ENCODE results near the gene GJA5.

GJA5 gene

GRCh38 chr1:147725685-147726084 lies 34.7 kb downstream of the GJA5 start:
- TF ChIP-seq, protein P1, sequence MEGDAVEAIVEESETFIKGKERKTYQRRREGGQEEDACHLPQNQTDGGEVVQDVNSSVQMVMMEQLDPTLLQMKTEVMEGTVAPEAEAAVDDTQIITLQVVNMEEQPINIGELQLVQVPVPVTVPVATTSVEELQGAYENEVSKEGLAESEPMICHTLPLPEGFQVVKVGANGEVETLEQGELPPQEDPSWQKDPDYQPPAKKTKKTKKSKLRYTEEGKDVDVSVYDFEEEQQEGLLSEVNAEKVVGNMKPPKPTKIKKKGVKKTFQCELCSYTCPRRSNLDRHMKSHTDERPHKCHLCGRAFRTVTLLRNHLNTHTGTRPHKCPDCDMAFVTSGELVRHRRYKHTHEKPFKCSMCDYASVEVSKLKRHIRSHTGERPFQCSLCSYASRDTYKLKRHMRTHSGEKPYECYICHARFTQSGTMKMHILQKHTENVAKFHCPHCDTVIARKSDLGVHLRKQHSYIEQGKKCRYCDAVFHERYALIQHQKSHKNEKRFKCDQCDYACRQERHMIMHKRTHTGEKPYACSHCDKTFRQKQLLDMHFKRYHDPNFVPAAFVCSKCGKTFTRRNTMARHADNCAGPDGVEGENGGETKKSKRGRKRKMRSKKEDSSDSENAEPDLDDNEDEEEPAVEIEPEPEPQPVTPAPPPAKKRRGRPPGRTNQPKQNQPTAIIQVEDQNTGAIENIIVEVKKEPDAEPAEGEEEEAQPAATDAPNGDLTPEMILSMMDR (conservative IDR thresholded peaks at IDR 0.05), result no peak
- H3K27ac ChIP-seq, result no peak overlapping the region

- H3K27ac ChIP-seq, result no peak overlapping the region
- TF ChIP-seq, protein P1 (conservative IDR thresholded peaks at IDR 0.05), result peak; percentile 72
Measured at GRCh38 chr1:147723691-147724323, 36.6 kb downstream of the GJA5 start.

DNA sequence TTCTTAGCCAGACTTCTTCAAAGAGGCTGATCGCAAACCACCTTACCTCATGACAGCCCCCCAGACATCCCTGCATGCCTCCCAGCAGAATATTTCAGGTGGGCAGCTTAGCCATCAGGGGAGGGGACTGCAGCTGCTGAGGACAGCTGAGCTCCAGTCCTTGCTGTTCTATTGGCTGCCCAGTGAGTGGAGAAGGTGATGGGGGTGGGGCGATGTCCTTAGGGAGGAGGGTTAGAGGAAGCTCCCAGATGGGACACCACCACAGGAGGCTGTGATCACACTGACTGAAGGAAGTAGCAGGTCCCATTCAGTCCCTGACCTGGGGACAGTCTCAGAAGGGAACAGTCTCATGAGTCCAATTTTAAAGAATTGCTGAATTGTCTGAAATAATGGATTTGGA lies 38.3 kb downstream of the GJA5 start:
- H3K27ac ChIP-seq, result no peak overlapping the region
- TF ChIP-seq, protein P1 (conservative IDR thresholded peaks at IDR 0.05), result no peak

- H3K27ac ChIP-seq, result no peak overlapping the region
- TF ChIP-seq, protein P1 (conservative IDR thresholded peaks at IDR 0.05), result no peak
Measured at GRCh38 chr1:147721716-147722115, 38.7 kb downstream of the GJA5 start.

- H3K27ac ChIP-seq, result no peak overlapping the region
- TF ChIP-seq, protein P1 (conservative IDR thresholded peaks at IDR 0.05), result no peak
Measured at GRCh38 chr1:147720557-147720956, 39.8 kb downstream of the GJA5 start.

GRCh38 chr1:147719711-147720225 lies 40.6 kb downstream of the GJA5 start:
- TF ChIP-seq, protein P1 (conservative IDR thresholded peaks at IDR 0.05), result no peak
- H3K27ac ChIP-seq, result no peak overlapping the region

- TF ChIP-seq, protein P1 (conservative IDR thresholded peaks at IDR 0.05), result no peak
Measured at GRCh38 chr1:147719029-147719698, 41.2 kb downstream of the GJA5 start.

More at GRCh38 chr1:147719029-147719698, 41.2 kb downstream of the GJA5 start:
- H3K27ac ChIP-seq, result no peak overlapping the region

Data from VCaP (cell line).